GM18907 (cell line): ENCODE data around the gene TESK2.
"Not testable (repeated sequence)": the region's sequence is repeated elsewhere in the genome, so short reads cannot be mapped to it uniquely, and the experiment has no call there.

Experiments used
- ATAC-seq: cut with Tn5 transposase; IDR thresholded peaks from one replicate; pipeline ENCODE4 v1.9.1; 2021; ENCODE audit warnings: mild to moderate bottlenecking, moderate library complexity; ENCODE audit not compliant: unreplicated experiment

TESK2 gene

DNA sequence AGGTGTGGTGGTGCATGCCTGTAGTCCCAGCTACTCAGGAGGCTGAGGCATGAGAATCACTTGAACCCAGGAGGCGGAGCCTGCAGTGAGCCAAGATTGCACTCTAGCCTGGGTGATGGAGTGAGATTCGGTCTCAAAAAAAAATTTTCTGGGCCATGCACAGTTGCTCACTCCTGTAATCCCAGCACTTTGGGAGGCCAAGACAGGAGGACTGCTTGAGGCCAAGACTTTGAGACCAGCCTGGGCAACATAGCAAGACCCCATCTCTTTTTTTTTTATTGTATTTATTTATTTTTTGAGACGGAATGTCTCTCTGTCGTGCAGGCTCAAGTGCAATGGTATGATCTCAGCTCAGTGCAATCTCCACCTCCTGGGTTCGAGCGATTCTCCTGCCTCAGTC lies 16.8 kb downstream of the TESK2 start:
- ATAC-seq, result not testable (repeated sequence)

DNA sequence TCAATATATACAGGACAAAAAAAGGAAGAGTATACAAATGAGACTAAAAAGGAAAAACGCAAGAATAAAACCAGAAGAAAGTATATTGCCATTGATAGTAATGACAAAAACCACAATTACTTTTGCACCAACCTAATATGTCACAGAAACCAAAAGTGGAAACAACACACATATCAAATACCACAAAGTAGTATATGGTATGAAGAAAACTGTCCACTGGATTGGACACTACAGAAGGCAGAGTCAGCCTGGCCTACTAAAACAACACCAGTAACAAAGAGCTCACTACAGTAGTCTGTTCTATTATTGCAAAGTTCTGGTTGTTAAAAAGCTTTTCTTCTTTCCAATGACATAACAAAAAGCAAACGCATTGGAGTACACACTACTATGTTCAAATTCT lies 17.7 kb downstream of the TESK2 start:
- ATAC-seq, result no peak

DNA sequence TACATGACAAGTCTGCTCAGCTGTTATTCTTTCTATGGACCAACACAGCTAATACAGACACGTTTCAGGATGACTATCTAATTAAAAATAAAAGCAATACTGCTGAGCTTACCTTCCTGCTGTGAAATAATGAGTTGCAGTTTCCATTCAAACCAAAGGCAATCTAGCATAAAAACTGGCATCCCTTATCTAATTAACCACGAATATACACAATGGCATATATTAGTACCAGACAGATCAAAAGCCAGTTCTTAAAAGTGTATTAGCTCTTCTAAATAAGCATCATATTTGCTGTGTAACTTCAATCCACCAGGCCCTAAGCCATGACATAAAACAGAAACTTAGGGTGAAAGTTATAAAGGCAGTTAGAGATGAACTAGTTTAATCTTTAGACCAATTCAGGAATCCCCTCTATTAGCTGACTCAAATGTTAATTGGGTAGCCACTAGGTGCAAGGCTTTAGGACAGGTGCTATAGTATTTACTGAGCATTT lies 20.6 kb downstream of the TESK2 start:
- no peak for ATAC-seq

DNA sequence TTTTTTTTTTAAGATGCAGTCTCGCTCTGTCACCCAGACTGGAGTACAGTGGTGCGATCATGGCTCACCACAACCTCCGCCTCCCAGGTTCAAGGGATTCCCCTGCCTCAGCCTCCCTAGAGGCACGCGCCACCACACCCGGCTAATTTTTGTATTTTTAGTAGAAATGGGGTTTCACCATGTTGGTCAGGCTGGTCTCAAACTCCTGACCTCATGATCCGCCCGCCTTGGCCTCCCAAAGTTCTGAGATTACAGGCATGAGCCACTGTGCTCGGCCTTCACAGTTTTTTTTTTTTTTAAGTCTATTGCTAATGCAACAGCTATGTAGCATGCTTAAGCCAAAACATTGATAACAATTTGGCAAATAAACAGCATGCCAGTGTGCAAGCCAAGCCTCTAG lies 23.6 kb downstream of the TESK2 start:
- ATAC-seq, result peak; percentile 58

DNA sequence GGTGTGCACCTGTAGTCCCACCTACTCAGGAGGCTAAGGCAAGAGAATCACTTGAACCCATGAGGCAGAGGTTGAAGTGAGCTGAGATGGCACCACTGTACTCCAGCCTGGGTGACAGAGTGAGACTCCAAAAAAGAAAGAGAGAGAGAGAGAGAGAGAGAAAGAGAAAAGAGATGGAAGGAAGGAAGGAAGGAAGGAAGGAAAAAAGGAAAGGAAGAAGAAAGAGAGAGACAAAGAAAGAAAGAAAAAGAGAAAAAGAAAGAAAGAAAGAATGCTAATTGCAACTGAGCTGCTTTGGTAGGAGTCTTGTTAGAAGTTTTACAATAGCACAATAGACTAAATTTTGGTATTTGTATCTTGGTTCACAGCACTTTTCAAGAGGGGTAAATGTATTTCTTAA lies 25.7 kb downstream of the TESK2 start:
- ATAC-seq, result no peak

GRCh38 chr1:45458894-45459293 lies 32.1 kb downstream of the TESK2 start:
- ATAC-seq, result no peak

GRCh38 chr1:45456531-45456930 lies 34.4 kb downstream of the TESK2 start:
- no peak for ATAC-seq

DNA sequence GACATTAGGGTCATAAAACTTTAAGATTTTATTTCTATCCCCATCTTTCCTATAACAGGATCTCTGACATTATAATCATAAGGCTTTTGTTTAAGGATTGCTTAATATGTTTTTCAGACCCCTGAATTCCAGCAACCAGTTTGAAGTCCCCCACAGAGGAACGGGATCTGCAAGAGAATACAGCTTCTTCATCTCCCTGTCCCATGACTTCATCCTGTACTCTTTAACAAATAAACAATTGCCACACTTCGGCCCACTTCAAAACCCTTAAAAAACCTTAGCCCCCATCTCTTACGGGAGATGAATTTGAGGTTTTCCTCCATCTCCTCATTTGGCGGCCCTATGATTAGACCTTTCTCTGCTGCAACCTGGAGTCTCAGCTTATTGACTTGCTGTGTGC lies 35.8 kb downstream of the TESK2 start:
- ATAC-seq, result no peak

GRCh38 chr1:45454464-45454863 lies 36.5 kb downstream of the TESK2 start:
- no peak for ATAC-seq

DNA sequence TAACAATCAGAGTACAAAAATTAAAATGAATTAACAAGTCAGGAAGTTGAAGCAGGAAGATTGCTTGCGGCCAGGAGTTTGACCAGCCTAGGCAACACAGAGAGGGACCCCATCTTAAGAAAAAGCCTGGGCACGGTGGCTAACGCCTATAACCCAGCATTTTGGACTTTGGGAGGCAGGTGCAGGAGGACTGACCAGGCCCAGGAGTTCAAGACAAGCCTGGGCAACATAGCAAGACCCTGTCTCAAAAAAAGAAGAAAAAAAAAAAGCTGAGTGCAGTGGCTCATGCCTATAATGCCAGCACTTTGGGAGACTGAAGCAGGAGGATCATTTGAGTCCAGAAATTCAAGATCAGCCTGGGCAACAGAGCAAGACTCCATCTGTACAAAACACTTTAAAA lies 38.5 kb downstream of the TESK2 start:
- ATAC-seq, result no peak

- ATAC-seq, result no peak
These were observed 42.6 kb downstream of the TESK2 start for GRCh38 chr1:45448357-45448756.

DNA sequence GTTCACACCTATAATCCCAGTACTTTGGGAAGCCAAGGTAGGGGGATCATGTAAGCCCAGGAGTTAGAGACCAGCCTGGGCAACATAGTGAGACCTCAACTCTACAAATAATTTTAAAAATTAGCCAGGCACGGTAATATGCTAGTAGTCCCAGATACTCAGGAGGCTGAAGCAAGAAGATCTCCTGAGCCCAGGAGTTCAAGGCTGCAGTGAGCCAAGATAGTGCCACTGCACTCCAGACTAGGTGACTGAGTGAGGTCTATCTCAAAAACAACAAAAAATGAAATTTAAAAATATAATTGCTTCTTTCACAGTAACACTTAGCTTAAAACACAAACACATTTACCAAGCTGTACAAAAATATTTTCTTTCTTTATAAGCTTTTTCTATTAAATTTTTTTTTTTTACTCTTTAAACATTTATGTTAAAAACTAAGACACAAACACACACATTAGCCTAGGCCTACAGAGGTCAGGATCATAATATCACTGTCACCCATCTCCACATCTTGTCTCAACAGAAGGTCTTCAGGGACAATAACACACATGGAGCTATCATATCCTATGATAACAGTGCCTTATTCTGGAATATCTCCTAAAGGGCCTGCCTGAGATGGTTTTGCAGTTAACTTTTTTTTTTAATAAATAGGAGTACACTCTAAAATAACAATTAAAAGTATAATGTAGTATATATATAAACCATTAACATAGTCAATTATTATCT lies 43.9 kb downstream of the TESK2 start:
- ATAC-seq, result no peak

GRCh38 chr1:45446530-45446929 lies 44.4 kb downstream of the TESK2 start:
- no peak for ATAC-seq

DNA sequence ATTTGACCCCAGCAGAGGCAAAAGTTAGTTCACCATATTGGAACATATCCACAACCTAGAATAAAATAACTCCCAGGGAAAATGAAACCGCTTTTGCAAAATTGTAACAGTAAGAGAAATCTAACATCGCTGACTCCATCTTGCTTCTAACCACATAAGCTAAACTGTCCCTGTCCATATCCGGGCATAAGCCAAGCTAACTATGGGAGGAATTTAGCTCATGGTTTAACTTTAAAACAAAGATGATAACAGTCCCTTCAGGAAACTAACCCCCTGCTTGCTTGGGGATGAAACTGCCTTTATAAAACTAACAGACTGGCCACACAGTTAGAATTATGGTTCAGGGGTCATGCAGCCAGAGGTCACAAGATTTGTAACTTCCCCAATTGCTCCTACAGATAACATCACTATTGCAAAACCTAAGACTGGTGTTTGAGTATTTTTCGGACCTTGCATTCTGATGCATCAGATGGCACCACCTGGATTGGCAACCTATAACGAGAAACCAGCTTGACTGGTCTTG lies 46.3 kb downstream of the TESK2 start:
- ATAC-seq, result no peak

GRCh38 chr1:45443580-45444446 lies 47.1 kb downstream of the TESK2 start:
- no peak for ATAC-seq

GRCh38 chr1:45442272-45442671 lies 48.7 kb downstream of the TESK2 start:
- ATAC-seq, result no peak

DNA sequence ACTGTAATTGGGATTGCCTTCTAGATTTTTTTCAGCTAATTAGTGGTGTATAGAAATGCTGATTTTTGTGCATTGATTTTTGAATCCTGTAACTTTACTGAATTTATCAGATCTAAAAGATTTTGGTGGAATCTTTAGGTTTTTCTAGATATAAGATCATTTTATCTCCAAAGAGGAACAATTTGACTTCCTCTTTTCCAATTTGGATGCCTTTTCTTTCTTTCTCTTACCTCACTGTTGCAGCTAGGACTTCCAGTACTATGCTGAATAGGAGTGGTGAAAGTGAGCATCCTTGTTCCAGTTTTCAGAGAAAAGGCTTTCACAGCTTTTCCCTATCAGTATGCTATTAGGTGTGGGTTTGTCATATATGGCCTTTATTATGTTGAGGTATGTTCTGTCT lies 53.6 kb downstream of the TESK2 start:
- no peak for ATAC-seq

DNA sequence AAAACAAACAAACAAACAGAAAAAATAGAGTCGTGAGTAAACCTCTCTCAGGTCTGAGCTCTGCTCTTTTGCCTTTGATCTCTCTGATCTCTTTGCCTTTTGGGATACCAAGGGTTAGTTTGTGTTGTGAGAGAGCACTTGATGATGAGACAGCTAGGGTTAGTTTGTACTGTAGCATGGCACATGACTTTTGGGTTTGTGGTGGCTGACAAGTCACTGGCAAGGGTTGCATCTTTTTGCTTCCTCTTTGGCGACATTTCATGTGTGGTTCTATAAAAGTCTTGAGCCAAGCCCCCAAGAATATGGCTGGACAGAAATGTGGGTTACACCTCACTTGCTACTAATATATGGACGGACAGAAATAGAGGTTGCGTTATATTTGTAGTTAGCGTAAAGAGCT lies 60.5 kb downstream of the TESK2 start:
- no peak for ATAC-seq

DNA sequence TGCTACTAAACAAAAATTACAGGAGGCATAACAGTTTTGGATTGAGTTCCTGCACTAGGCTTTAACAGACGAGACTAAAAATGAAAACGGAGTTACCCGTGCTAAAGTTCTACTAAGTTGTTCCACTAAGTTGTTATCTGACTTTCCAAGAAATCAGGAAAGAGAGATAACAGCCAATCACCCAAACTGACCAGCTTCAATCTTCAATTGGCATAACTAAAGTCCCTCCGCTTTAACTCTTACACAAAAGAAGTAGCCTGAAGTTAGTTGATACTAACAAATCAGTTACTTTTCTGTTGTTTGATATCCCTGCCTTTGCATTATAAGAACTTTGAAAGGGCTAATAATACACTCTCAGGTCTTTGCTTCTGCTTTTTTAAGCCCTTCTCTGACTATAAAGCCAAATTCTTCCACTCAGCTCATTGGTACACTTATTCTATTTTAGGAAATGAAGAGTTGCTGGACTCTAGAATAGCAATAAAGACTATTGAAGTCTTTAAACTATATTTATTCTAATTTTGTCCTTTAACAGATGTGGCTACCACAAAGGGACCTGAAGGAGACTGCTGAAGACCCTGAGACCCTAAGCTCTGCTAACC lies 61.3 kb downstream of the TESK2 start:
- no peak for ATAC-seq

- ATAC-seq, result no peak
These were observed 66.9 kb downstream of the TESK2 start for GRCh38 chr1:45423906-45424678.

- no peak for ATAC-seq
These were observed 69.0 kb downstream of the TESK2 start for GRCh38 chr1:45421935-45422334.
